ENCODE results near the gene ZDHHC4.
"Not testable (repeated sequence)": the region's sequence is repeated elsewhere in the genome, so short reads cannot be mapped to it uniquely, and the experiment has no call there.

ZDHHC4 gene

DNA sequence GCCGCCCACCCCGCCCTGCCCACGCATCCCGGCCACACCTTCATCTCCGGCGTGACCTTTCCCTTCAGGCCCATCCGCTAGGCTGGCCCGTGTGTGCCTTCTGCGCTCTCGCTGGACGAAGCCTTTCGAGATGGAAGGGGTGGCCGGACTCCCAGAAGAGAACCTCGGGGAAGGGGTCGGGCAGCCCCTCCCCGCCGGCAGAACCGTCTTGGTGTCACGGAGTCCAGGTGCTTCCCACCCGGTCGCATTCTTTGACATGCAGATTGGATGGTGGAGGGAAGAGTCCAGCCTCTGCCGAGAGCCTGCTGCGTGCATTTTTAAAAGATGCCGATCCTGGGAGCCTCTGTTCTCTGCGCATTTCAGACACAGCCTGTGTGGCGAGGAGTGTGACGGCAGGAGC, 30.8 kb downstream of the ZDHHC4 start:
- DNase-seq = no peak

DNA sequence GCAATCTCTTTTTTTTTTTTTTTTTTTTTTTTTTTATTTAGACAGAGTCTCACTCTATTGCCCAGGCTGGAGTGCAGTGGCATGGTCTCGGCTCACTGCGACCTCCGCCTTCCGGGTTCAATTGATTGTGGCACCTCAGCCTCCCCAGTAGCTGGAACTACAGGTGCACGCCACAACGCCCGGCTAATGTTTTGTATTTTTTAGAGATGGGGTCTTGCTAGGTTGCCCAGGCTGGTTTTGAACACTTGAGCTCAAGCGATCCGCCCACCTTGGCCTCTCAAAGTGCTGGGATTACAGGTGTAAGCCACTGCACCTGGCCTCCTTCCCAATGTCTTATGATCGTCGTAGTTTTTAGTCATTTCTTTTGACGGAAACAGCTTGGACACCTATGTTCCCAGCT, 31.5 kb downstream of the ZDHHC4 start:
- no peak for DNase-seq

DNA sequence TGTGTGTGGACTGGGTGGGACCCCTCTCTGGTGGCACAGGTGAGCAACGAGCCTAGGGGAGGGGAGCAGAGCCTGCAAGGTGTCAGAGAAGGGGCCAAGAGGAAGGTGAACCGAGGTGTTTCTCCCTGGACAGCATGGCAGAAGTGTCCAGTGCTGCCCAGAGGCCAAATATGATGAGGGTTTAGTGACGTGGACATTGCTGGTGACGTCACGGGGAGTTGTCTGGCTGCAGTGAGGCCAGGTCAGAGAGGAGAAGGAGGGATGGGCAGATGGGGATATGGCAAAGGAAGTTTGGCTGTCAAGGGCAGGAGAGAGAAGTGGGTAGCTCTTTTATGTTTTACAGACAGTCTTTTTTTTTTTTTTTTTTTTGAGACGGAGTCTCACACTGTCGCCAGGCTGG, 35.6 kb downstream of the ZDHHC4 start:
- no peak for DNase-seq

- DNase-seq = no peak
Measured at GRCh38 chr7:6613706-6614105, 36.5 kb downstream of the ZDHHC4 start.

DNA sequence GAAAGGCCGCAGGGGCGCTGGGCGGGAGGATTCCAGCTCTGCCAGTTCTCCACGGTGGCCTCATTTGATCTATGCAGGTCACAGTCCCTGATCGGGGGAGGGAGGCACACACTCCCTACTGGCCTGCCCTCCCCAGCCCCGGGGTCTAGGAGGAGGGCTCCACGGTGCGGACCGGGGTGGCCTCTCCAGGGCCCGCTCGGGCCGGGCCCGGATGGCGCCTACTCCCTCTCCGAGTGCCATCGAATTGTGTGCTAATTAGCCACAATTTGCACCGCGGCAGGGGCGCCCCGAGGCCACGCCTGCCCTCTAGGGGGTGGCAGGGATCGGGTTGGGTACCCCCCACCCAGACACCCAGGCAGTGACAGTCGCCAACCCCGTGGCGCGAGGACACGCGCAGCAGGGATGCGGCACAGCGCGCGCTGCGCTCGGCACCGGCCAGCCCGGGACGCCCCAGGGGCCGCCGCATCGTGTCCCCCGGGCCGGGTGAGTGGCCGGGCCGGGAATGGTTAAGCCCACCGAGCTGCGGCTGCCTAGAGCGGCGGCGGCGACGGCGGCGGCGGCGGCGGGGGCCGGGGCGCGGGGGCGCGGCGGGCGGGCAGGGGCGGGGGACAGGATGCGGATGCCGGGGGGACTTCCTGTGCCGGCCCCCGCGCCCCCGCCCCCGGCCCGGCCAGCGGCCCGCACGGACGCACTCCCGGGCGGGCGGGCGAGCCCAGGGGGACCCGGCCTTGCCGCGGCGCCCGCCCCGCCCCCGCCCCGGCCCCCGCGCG, 37.9 kb downstream of the ZDHHC4 start, which contains the start of gene ZNF853:
Gene ZNF853 (plus strand): TSS at position 658 of the 770 bp plus-strand sequence. CDS start 565 bp downstream, outside the sequence.
- no peak for DNase-seq

- no peak for DNase-seq
Measured at GRCh38 chr7:6615723-6616555, 38.7 kb downstream of the ZDHHC4 start.

GRCh38 chr7:6616854-6617643, 39.8 kb downstream of the ZDHHC4 start:
- no peak for DNase-seq

- no peak for DNase-seq
Measured at GRCh38 chr7:6618621-6619020, 41.4 kb downstream of the ZDHHC4 start.

DNA sequence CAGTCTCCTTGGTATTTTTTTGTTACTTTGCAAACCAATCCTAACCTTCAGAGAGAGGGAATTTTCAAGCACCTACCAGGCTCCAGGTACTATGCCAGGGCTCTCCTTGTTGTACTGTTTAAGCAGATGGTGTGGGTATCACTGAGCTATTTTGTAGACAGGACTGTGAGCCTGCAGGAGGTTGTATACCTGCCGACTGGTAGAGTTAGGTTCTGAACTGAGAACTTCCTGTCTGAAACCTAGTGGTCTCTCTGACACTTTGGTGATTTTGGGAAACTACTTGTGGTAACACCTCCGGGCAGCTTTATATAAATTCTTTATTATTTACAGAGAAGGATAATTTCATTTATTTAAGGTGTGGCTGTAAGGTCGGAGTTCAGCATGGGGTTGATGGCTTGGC, 42.7 kb downstream of the ZDHHC4 start:
- no peak for DNase-seq

DNA sequence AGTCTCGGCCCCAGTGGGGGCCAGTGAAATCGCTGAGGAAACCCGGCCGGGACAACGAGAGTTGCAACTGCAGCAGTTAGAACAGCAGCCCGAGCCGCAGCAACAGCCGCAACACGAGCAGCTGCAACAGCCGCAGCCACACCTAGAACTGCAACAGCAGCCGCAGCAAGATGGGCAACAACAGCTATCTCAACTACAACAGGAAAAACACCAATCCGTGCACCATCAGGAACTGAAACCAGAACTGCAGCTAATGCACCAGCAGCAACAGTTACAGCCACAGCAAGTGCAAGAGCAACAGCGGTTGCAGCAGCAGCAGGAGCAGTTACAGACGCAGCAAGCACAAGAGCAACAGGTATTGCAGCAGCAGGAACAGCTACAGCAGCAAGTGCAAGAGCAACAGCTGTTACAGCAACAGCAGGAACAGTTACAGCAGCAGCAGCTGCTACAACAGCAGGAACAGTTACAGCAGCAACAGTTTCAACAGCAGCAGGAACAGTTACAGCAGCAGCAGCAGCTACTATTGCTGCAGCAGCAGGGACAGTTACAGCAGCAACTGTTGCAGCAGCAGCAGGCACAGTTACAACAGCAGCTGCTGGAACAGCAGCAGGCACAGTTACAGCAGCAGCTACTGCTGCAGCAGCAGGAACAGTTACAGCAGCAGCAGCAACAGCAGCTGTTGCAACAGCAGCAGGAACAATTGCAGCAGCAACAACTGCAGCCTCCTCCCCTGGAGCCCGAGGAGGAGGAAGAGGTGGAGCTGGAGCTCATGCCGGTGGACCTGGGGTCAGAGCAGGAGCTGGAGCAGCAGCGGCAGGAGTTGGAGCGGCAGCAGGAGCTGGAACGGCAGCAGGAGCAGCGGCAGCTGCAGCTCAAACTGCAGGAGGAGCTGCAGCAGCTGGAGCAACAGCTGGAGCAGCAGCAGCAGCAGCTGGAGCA, 44.2 kb downstream of the ZDHHC4 start:
- no peak for DNase-seq

GRCh38 chr7:6622134-6622710, 45.0 kb downstream of the ZDHHC4 start:
- DNase-seq = no peak

- no peak for DNase-seq
Measured at GRCh38 chr7:6623589-6624245, 46.5 kb downstream of the ZDHHC4 start.

GRCh38 chr7:6624246-6624611, 47.0 kb downstream of the ZDHHC4 start:
- no peak for DNase-seq

GRCh38 chr7:6628045-6628444, 50.8 kb downstream of the ZDHHC4 start:
- no peak for DNase-seq

DNA sequence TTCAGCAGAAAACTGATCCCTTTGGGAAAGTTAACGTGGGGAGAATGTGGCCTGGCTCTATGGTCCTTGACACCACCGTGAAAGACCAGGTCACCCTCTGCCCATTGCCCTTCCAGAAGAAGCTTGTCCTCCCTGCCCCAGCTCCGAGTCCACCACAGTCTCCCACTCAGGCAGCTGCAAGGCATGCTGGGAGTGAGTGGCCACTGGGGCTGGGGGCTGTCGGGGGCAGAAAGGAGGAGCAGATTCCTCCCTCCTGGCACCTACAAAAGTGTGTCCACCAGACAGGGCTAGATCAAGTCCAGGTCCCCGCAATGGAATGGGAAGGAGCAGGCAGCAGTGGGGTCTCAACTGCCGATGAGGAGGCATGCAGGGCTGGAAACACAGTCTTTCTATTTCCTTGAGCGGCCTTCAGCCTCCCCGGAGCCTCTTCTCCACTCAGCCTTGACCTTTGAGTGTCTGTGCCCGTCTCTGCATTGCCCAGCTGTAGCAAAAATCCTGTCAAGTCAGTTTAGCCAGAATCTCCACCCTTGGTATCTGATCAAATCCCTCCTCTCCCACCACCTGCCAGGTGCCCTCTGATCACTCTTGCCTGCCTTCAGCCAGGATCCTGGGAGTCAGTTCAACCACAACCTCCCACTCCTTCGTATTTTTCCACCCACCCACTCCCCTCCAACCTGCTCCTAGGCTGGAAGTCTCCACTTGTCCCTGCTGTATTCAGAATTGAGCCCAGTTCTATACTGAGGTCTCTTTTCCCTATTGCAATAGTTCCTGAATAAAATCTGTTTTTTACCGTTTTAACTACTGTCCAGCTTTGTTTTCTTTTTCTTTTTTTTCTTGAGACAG, 53.0 kb downstream of the ZDHHC4 start:
- DNase-seq = no peak

DNA sequence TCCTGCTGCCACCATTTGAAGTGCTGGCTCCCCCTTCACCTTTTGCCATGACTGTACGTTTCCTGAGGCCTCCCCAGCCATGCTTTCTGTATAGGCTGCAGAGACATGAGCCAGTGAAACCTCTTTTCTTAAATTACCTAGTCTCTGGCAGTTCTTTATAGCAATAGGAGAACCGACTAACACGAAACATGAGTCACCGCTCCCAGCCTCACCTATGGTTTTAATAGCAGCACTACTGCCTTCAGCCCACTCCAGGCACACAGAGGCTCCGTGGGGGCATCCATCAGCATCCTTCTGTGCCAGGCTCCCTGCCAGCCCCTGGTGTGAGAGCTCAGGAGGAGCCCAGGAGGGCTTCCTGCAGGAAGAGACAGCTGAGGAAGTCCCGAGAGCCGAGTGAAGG, 54.4 kb downstream of the ZDHHC4 start:
- DNase-seq = no peak

- no peak for DNase-seq
Measured at GRCh38 chr7:6634021-6634420, 56.8 kb downstream of the ZDHHC4 start.

GRCh38 chr7:6634971-6635370, 57.7 kb downstream of the ZDHHC4 start:
- DNase-seq = not testable (repeated sequence)

DNA sequence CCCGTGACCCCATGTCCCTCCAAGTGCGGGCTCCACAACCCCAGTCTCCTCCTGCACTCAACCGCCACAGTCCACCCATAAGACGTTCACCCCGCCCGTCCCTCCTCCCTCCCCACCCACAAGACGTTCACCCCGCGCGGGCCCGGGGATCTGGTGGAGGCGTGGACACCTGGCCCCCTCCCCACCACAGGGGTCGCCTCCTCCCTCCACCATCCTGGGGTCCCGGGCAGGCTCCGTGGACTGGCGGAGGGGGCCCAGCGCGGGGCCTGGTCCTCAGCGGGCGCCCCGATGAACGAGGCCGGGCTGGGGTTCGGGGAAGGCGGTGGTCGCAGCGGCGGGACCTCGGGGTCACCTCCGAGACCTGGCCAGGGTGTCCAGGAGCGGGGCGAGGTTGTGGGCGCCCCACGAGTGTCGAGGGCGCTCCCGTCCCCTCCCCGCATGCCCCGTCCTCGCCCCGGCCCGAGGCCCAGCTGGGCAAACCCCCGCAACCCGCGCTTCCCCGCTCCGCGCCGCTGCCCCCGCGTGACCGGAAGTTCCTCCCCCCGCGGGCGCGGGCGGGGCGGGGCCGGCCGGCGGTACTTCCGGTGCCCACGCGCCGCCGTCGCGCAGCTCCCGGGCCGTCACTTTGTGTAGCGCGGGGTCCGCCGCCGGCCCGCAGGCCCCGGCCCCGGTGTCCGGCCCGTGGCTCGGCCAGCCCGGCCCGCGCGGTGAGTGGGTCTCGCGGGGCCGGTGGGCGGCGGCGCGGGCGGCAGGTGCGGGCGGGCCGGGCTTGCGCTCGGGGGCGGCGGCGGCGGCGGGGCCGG, 59.7 kb downstream of the ZDHHC4 start, which contains the start of gene ZNF316:
Gene ZNF316 (plus strand): TSS at position 578 of the 803 bp plus-strand sequence. CDS start 5,092 bp downstream, outside the sequence.
- DNase-seq = peak; percentile 27
